GM19351 (cell line): Measurements from ENCODE around the gene MSGN1.

Experiments used
- ATAC-seq: cut with Tn5 transposase; IDR thresholded peaks from one replicate; pipeline ENCODE4 v1.9.1; 2021; ENCODE audit warnings: mild to moderate bottlenecking, moderate library complexity; ENCODE audit not compliant: unreplicated experiment

The MSGN1 gene, protein sequence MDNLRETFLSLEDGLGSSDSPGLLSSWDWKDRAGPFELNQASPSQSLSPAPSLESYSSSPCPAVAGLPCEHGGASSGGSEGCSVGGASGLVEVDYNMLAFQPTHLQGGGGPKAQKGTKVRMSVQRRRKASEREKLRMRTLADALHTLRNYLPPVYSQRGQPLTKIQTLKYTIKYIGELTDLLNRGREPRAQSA

DNA sequence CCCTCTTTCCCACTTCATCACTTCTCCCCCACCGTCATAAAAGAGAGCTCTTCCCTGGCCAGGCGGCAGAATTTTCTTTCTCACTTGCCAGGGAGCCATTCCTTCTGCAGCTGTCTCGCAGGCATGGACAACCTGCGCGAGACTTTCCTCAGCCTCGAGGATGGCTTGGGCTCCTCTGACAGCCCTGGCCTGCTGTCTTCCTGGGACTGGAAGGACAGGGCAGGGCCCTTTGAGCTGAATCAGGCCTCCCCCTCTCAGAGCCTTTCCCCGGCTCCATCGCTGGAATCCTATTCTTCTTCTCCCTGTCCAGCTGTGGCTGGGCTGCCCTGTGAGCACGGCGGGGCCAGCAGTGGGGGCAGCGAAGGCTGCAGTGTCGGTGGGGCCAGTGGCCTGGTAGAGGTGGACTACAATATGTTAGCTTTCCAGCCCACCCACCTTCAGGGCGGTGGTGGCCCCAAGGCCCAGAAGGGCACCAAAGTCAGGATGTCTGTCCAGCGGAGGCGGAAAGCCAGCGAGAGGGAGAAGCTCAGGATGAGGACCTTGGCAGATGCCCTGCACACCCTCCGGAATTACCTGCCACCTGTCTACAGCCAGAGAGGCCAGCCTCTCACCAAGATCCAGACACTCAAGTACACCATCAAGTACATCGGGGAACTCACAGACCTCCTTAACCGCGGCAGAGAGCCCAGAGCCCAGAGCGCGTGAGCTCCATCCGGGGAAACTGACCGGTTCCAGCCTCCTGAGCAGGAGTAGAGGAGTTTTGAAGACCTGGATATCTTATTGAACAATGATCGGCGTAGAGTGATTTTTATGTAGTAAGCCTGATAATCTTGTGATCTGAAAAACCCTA, at the start of gene MSGN1:
TSS of gene MSGN1 (plus strand) at position 65 of the 850 bp plus-strand sequence. CDS start at position 124, 59 bp downstream.
- no peak for ATAC-seq

DNA sequence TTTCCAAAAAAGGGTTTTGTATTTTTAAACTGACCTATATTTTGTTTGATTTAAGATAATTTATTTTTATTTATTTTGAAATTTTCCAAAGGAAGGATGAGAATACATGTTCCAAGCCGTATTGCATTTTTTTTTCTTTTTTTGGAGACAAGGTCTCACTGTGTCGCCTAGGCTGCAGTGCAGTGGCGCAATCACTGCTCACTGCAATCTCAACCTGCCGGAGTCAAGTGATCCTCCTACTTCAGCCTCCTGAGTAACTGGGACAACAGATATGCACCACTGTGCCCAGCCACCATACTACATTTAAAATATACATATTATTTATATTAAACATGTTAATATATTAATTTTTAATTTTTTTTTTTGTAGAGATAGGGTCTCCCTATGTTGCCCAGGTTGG, 47.4 kb upstream of the MSGN1 start:
- no peak for ATAC-seq

DNA sequence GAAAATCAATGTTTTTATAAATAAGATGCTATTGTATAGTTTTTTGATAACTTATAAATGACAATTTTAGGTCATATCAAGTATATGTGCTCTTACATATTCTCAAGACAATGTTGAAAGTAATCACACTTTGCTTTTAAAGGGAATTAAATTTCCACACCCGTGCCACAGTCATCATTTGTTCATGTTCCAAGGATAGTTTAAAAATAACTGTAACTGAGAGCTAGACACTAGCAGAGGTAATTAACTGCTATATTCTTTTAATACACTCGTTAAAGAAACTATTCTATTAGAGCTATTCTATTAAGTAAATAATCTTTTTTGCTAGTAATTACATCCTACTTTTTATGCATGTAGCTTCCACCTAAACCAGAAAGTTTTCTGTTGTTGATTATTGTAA, 44.3 kb upstream of the MSGN1 start:
- no peak for ATAC-seq

DNA sequence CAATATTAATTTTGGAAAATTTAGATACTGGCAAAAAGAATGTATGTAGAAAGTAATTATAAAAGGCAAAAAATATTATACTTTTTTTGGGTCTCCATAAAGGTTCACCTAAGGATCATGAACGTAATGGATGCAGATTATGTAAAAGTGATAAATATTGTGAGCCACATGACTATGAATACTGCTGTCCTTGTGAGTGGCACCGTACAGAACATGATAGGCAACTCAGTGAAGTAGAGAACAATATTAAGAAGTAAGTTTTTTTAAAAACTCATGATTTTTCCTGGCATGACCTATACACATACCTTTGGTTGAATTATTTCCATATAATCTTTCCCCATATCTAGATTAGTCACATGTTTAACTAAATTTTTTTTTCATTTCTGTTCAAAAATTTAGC, 43.7 kb upstream of the MSGN1 start:
- ATAC-seq = no peak

DNA sequence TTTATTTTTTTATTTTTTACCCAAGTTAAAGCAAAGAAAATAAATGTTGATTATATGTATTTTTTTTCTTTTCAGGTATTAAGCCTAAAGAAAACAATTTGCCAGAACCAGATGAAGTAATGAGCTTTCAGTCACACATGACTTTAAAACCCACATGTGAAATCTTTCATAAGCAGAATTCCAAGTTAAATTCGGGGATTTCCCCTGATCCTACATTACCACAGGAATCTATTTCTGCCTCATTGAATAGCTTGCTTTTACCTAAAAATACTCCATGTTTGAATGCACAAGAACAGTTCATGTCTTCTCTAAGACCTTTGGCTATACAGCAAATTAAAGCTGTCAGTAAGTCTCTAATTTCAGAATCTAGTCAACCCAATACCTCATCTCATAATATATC, 35.7 kb upstream of the MSGN1 start:
- ATAC-seq = no peak

DNA sequence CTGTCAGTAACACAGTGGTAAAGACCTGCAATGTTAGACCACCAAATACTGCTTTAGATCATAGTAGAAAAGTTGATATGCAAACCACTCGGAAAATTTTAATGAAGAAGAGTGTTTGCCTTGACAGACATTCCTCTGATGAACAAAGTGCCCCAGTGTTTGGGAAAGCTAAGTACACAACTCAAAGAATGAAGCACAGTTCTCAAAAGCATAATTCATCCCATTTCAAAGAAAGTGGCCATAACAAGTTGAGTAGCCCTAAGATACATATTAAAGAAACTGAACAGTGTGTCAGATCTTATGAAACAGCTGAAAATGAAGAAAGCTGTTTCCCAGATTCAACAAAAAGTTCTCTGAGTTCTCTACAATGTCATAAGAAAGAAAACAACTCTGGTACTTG, 34.8 kb upstream of the MSGN1 start:
- no peak for ATAC-seq

DNA sequence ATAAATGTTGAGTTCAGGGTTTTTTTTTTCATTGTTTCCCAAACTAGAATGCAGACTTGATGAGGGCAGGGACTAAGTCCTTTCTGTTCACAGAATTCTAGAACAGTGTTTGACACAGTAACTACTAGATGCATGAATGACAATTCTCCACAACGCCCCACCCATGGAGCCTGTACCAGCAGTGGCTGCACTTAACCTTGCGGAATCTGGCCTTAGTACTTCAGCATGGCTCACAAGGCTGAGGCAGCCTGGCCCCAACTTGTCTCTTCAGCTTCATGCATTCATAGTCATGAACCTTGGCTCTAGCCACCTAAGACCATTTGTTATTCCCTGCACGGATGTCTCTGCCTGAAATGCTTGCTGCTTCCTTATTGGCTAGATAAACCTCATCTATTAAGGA, 29.5 kb upstream of the MSGN1 start:
- no peak for ATAC-seq

DNA sequence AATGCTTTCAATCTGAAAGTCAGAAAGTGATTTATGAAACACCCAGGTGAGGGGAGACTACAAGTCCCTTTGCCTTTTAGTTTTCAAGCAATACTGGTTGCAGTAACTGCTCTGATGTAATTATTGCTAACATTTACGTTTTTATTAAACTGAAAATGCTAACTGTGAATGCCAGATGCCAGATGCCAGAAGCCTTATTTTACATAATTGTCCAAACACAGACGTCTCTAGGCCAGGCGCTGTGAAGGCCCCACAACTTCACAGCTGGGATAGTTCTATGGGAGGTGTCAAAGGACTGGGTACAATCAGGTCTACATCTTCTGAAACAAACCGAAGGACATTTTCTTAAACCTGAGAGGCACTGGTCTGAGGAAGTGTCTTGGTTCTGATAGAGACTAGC, 27.5 kb upstream of the MSGN1 start:
- no peak for ATAC-seq

DNA sequence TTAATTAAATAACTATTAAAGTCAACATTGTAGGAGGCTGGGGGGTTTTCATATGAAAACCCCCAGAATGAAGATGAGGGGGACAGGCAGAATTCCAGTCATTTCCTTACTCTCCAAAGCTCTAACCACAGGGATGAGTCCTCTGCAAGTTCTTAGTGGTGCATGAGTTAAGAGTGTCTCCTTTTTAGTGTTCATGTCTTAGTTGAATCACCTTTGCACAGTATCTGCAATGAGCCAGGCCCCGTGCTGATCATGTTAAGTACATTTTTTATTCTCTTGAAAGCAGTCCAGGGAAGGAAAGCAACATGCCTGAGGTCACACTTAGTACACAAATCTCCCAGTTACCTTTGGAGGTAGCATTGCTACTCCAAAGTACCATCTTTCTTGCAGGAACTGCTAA, 25.7 kb upstream of the MSGN1 start:
- no peak for ATAC-seq

DNA sequence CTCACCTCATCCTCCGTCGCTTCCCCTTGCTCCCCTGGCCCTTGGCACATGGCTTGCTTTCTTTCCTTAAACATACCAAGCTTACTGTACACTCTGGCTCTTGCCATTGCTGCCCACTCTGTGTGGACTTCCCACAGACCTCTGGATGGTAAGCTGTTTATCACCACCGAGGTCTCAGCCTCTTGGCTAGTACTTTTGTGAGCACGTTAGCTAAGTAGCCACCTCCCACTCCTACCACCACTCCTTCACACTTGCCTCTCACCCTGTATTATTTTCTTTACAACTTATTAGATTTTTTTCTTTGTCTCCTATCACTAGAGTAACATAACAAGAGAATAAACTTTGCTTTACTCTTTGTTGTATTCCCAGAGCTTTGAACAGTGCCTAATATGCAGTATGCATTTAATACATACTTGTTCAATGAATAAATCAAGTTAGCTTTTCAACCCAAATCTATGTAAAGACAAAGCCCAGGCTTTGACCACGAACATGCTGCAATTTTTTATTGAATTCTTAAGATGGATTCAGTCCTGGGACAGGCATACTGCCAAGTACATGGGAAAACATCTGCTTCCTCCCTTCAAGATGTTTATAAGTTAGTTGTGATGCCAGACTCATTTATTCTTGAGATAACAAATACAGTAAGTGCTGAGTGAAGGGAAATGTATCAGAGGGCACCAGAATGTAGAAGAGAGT, 25.0 kb upstream of the MSGN1 start:
- ATAC-seq = no peak

DNA sequence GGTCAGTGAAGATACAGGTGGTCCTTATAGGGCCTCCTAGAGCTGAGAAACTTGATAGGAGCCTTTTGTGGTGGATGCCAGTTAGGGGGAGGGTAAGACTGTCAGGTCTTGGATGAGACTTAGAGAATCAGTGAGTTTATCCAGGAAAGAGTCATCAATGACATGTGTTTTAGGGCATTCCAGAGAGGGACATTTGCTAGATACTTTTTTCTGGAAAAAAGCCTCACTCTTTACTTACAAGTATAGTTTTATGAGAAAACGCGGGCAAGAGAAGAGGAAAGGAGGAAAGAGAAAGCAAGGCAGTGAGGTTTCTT, 24.5 kb upstream of the MSGN1 start:
- ATAC-seq = no peak

DNA sequence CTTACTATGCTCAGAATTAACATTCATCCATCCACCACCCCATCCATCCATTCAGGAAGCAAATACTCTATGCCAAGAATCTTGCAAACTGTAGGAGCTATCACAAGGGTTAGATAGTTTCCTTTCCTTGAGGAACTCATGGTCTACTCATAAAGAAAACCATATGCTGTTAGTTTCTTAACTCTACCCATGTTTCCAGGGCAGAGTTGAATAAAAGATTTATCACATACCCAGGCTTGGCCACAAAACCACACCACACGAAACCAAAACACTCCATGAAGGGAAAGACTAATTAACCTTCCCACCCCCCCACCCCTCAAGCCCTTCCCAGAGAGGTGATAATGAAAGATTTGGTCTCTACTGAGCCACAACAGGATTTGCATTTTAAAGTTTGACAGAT, 23.7 kb upstream of the MSGN1 start:
- ATAC-seq = no peak

DNA sequence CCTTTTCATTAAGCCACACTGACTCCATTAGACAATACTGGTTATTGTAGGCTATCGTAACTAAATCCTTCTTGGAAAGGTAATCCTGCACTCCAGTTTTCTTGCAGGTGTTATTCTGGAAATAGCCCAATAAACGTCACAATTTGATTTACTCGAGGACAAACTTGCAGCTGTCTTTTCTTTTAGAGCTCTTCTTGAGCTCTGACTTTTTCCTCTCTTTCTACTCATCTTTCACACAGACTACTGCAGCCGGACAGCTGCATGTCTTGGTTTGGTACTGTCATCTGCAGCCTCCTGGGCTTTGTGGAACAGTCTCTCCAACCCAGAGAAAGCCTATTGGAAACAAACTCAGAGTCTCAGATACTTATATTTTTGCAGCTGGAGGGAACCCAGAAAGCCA, 23.0 kb upstream of the MSGN1 start:
- ATAC-seq = peak; percentile 26

DNA sequence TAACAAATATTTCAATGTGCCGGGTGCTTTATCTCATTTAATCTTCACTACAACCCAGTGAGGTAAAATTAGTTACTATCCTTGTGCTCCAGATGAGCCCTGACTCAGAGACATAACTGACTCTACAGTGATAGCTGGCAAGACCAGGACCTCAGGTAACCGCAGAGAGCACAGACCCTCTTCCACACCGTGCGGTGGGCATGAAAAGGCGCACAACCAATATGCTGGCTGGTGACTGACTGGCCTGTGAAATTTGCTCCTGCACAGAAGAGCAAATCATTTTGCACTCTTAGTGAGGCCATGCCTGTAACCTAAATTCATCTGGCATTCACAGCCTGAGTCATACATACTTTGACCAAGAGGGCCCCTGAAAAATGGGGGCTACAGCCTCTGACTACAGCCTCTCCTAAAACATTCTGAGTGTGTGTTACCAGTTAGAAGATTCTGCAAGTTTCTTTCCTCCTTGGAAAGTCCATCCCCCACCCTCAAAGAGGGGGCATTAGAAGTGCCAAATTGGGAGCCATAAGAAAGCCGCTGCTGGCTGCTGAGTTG, 22.4 kb upstream of the MSGN1 start:
- ATAC-seq = peak; percentile 36

DNA sequence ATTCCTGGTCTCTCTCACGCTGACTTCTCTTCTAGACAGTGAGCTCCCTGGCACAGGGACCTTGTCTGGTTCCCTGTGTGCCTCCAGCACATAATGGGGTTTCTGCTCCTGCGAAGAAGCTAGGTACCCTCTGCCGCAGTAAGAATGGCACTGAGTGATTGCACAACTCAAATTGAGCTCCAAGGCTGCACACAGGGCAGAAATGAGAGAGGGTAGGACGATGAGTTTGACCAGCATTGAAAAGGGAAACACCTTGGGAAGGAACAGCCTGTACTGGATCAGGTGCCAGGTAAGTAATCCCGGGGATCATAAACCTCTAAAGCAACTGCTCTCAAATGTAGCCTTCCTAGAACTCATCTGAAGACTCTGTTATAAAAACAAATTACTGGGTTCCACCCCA, 21.0 kb upstream of the MSGN1 start:
- ATAC-seq = no peak

DNA sequence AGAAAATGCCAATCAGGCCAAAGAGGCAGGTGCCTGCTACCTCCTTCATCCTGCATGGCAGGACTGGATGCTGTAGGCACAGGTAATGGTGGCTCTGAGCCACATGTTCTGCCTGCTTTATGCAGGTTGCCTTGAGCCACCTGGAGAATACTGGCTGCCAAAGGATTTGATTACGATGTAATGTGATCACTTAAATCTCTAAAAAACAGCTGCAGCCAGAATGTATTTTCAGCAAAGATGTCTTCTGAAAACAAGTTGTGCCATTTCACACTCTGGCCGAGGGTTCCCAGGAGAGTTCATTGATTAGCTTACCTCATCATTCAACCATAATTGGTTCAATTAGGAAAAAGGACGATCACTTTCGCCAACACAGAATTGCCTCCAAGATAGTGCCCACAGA, 17.9 kb upstream of the MSGN1 start:
- no peak for ATAC-seq

DNA sequence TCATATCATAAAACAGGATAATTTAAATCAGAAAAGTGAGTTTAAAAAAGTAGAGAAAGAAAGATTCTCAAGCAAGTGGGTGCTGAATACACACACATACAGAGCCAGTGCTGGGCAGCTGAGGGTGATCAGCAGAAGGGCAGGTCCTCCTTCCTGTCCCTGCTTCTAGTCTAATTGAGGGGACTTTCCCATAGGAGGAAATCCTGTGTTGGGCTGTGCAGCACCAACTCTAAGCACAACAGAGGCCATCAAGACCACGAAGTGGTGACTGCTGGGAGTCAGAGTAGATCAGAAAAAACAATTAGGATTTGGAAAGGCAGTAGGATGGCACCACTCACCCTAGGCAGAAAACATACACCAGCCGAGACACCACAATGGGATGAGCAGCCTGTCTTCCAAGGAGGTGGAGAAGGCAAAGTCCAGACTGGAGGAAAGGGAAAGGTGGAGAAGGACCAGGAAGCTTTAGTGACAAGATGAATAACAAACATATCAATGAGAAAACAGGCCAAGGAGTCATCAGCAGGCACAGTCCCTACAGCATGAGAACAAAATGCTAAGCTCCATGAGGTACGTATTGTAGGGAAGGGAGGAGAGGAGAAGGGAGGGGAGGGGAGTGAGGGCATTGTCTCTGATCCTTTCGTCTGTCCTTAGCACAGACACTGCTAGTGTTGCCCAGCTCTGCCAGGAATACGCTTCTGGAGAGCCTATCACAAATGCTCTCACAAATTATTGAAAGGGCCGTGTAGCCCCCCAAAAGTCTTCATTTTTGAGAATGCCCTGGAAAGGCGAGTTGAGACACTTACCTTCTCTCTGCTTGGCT, 16.7 kb upstream of the MSGN1 start:
- no peak for ATAC-seq

DNA sequence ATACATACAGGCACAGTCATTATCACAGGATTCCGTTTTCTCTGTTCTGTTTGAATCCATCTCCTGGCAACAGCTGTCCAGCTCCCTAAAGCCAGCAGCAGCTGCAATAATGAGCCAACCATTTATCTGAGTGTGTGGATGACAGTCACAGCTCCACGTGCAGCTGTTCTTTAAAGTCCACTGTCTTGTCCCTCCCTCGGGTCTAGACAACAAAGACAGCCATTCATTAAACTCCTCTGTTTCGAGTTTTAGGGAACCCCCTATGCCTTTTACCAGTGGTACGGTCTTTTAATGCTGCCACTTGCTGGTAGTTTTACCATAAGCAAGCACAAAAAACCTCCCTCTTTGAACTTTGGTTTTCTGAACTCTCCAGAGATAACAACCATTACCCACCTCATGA, 16.0 kb upstream of the MSGN1 start:
- ATAC-seq = no peak

DNA sequence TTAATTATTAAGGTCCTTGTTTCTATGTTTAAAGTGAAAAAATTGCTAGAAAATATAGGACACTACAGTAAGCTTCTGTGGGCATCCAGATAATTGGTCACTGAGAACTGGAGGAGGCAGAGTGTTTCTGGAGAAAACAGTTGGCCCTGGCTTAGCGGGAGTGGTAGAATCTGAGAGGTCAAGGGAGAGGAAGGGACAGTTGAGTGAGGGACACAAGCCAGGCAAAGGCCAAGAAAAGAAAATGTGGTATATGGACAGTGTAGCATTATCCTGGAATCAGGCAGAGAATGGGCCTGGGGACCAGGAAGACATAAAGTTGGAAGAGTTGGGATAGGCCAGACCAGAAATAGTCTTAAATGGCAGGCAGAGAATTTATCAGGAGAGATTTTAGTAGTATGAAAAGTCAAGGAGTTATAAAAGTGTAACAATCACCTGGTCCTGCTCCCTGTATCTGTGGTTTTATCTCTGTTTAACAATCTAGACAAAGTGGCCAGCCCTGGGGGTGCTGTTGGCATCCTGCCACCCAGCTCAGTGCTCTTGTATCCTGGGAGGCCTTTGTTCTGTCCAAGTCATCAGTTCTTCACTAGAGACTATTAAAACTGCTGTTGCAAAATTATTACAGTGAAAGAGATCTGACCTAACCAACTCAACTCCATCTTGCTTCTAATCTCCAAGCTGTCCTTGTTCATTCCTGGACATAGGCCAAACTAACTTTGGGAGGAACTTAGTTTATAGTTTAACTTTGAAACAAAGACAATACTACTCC, 15.4 kb upstream of the MSGN1 start:
- ATAC-seq = no peak

DNA sequence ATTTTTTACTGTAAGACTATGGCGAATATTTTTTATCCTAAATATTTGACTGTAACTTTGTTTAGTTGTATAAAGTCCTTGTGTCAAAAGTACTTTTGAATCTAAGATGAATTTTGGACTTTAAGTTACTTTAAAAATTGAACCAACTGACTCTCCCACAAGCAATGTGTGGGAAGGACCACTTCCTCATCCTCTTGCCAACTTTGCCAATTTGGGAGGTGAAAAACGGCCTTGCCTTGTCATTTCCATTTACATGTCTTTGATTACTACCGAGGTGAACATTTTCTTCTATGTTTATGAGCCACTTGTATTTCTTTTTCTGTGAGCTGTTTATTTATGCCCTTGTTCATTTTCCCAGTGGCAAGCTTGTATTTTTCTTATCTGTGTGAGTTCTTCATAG, 12.8 kb upstream of the MSGN1 start:
- no peak for ATAC-seq
